Adrenal gland (tissue), 12 donors: ENCODE measurements around the gene PARP3. TPM values are rescaled to one million over a fixed set of nuclear protein-coding genes. Genes with fewer than 3 reads are reported as not detected.
A peak's percentile ranks its signal among the peaks of the same experiment; 100 is the strongest.

Source experiments
- DNase-seq, 7 donors: peaks; one replicate each; pipeline ENCODE4 v3.0.0-alpha.2; 2019 to 2020
- H3K27ac ChIP-seq, 5 donors: fragments of 200-600 bp; sonication (generic) in 4 of 5; 1 replicate in 3 of 5; 2 replicates in 2 of 5; pipeline versions ENCODE4 v1.5.1 to v1.8.0; 2016 to 2020; ENCODE audit warnings: mild to moderate bottlenecking in 1 of 5
- H3K27me3 ChIP-seq: fragments of 200-600 bp; 2 replicates; pipeline ENCODE4 v1.8.0; 2021
- H3K36me3 ChIP-seq, 2 donors: fragments of 200-600 bp; replicated peaks in 1 of 2; 1 replicate in 1 of 2; 2 replicates in 1 of 2; pipeline versions ENCODE4 v1.5.1 to v1.8.0; 2018 to 2022
- H3K4me1 ChIP-seq, 2 donors: fragments of 200-600 bp; replicated peaks in 1 of 2; 1 replicate in 1 of 2; 2 replicates in 1 of 2; pipeline versions ENCODE4 v1.5.1 to v1.8.0; 2018 to 2021
- H3K4me3 ChIP-seq, 4 donors: fragments of 200-600 bp; sonication (generic) in 3 of 4; one replicate each; pipeline ENCODE4 v1.5.1; 2016 to 2018
- H3K9me3 ChIP-seq, 3 donors: fragments of 200-600 bp; sonication (generic) in 1 of 3; replicated peaks in 1 of 3; 1 replicate in 2 of 3; 2 replicates in 1 of 3; pipeline versions ENCODE4 v1.5.1 to v1.8.0; 2016 to 2021
- CTCF ChIP-seq, 6 experiments: fragments of 450-650 bp in 4 of 6; fragments of 200-600 bp in 2 of 6; sonication (generic) in 1 of 6; IDR thresholded peaks; 1 replicate in 5 of 6; 2 replicates in 1 of 6; pipeline versions ENCODE4 v1.5.1 to v1.8.0; 2016 to 2021; ENCODE audit warnings: antibody characterized with exemption in 6 of 6, mild to moderate bottlenecking in 2 of 6, moderate library complexity in 1 of 6
- POLR2A ChIP-seq, 2 donors: fragments of 450-650 bp; IDR thresholded peaks; one replicate each; pipeline ENCODE4 v1.6.1; 2017; ENCODE audit warnings: antibody characterized with exemption in 2 of 2, mild to moderate bottlenecking in 2 of 2, moderate library complexity in 1 of 2
- WGBS, 4 donors: extraction: QIAGEN DNeasy Blood & Tissue Kit in 2 of 4; methylation state at CpG; one replicate each; pipeline versions ENCODE4 v1.1.5 to v1.1.7; 2013 to 2017; 5-methylcytosine and 5-hydroxymethylcytosine counted together
- intact Hi-C, 2 donors: fragments of 100-400 bp; cut with DNase I; formaldehyde crosslinking; loops; one replicate each; pipeline versions ENCODE4 v1.14.1 to v1.15.0; 2022 to 2023
- polyA plus RNA-seq, 3 donors: library from polyadenylated mRNA; stranded (reverse); fragments of 200-250 nt in 2 of 3; fragments of 350-450 nt in 1 of 3; fragmentation: Illumina TruSeq in 1 of 3; extraction: RNeasy Lipid Tissue Mini Kit (QIAGEN cat#74804) in 1 of 3; gene quantifications; one replicate each; pipeline ENCODE4 v1.2.3, GENCODE V29; 2013 to 2014
- total RNA-seq, 9 donors: library from RNA; depleted of rRNA in 4 of 9; stranded (reverse); fragments of >200 nt in 4 of 9; fragments of 120-200 nt in 1 of 9; fragmentation: NEBNext Ultra II Directional in 1 of 9; extraction: Animal tissue kit (Norgen Biotek cat#: 25700) in 1 of 9; gene quantifications; one replicate each; pipeline versions ENCODE4 v1.1.0 to v1.2.4, GENCODE V29; 2013 to 2023
- donor health status: healthy with polysubstance abuse.
- donor health status: Bipolar disorder and iron deficiency.
- donor health status: DM: yes; HTN: yes; CAD: no.
- donor health status: DM: no; HTN: no; CAD: no.
- donor health status: DM: no; HTN: no; CAD: no.
- donor health status: DM: yes; HTN: yes; CAD: no.

The PARP3 gene
- total and polyA plus RNA-seq, 12 donors = 7.8 to 94.1 (median 60.4) TPM

DNA sequence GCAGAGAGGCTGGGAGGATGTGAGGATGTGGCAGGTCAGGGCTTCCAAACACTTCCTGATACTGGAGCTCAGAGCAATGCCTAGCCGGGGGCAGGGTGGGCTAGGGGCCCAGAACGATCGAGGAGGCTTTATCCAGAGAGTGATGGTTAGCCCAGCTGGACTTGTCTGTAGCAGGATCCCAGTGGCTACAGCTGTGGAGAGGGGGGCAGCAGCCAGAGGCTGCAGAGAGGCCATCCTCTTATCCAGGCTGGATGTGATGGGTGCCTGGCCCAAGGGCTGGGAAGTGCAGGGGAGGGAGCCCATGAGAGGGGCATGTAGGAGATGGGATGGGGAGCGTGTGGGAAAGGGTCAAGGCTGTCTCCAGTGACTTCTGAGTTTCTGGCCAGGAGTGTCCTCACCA, 4.6 kb downstream of the PARP3 start:
- intact Hi-C loops = loop anchor here in 1 of 2 donors (10.0 kb wide), 1 partner anchor 48 kb away; the partner anchor contains the start of gene RPL29
- H3K9me3 ChIP-seq = no peaks in the 10 kb centered on the region
- peaks cover 11 to 12% of the 10 kb centered on the region in 2 donors for H3K4me1 ChIP-seq
- 73 to 95% (median 84%) methylated on average over 3 to 4 of the region's 4 CpGs for WGBS, 4 donors
- peak in 1 of 7 donors; percentile 4 for DNase-seq
- peaks cover 0 to 30% of the 10 kb centered on the region in 2 donors for H3K36me3 ChIP-seq
- no peak overlapping the region for H3K27ac ChIP-seq
- TF ChIP-seq CTCF (IDR thresholded peaks at IDR 0.05) (no peak), POLR2A (IDR thresholded peaks at IDR 0.05) (no peak)
- H3K4me3 ChIP-seq = no peak overlapping the region
- no peaks in the 10 kb centered on the region for H3K27me3 ChIP-seq

GRCh38 chr3:51947215-51947900, 5.2 kb downstream of the PARP3 start:
- DNase-seq = peak in 2 of 7 donors; percentile 4 to 17
- Histone ChIP-seq H3K4me3 (no peak overlapping the region), H3K27ac (no peak overlapping the region), H3K27me3 (no peaks in the 10 kb centered on the region), H3K4me1 (peaks cover 10% of the 10 kb centered on the region in 2 donors), H3K36me3 (peaks cover 0 to 30% of the 10 kb centered on the region in 2 donors), H3K9me3 (no peaks in the 10 kb centered on the region)
- intact Hi-C loops = loop anchor here in 1 of 2 donors (10.0 kb wide), 1 partner anchor 47 kb away; the partner anchor contains the start of gene RPL29
- TF ChIP-seq POLR2A (IDR thresholded peaks at IDR 0.05) (no peak), CTCF (IDR thresholded peaks at IDR 0.05) (no peak)
- WGBS, 4 donors = 78 to 82% (median 79%) methylated on average over 13 of the region's 13 CpGs

DNA sequence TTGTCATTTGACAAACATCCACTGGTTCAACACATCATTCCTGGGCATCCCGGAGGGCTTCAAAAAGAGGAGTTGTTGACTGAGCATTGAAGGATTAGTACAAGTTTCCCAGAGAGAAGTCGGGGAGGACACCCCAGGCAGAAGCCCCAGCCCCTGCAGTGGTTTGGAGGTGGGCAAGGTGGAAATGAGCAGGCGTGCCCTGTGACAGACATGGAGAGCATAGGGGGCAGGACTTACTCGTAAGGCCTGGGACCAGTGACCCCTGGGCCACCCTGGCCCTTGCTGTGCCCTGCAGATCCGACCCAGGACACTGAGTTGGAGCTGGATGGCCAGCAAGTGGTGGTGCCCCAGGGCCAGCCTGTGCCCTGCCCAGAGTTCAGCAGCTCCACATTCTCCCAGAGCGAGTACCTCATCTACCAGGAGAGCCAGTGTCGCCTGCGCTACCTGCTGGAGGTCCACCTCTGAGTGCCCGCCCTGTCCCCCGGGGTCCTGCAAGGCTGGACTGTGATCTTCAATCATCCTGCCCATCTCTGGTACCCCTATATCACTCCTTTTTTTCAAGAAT, 5.9 kb downstream of the PARP3 start:
- Histone ChIP-seq H3K4me1 (peaks cover 3% of the 10 kb centered on the region in 2 donors), H3K36me3 (peaks cover 0 to 30% of the 10 kb centered on the region in 2 donors), H3K27me3 (no peaks in the 10 kb centered on the region), H3K27ac (no peak overlapping the region), H3K9me3 (no peaks in the 10 kb centered on the region), H3K4me3 (no peak overlapping the region)
- TF ChIP-seq CTCF (IDR thresholded peaks at IDR 0.05) (no peak), POLR2A (IDR thresholded peaks at IDR 0.05) (no peak)
- peak in 2 of 7 donors; percentile 4 to 9 for DNase-seq
- intact Hi-C loops = loop anchor here in 1 of 2 donors (10.0 kb wide), 1 partner anchor 47 kb away; the partner anchor contains the start of gene RPL29
- 85 to 93% (median 92%) methylated on average over 8 to 10 of the region's 10 CpGs for WGBS, 4 donors

DNA sequence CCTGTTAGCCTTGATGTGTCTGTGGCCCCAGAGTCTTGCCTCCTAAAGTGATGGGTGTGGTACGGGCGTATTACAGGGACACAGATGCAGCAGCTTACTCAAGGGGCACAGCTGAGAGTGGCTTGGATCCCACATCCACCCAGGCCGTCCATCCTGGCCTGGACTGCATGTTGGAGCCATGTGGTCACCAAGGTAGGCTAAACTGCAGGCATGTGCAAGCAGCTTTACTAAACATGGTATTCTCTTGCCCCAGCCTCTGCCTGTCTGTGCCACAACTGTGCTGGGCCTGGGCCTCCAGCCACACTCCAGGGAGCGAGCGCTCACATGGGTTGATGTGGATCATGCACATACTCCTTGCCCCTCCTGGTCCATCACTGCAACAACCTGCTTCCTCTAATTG, 7.0 kb downstream of the PARP3 start:
- peak in 3 of 7 donors; percentile 4 to 8 (median 4) for DNase-seq
- TF ChIP-seq CTCF (IDR thresholded peaks at IDR 0.05) (no peak), POLR2A (IDR thresholded peaks at IDR 0.05) (no peak)
- Histone ChIP-seq H3K9me3 (no peaks in the 10 kb centered on the region), H3K27ac (no peak overlapping the region), H3K4me3 (no peak overlapping the region), H3K4me1 (no peaks in the 10 kb centered on the region), H3K27me3 (no peaks in the 10 kb centered on the region), H3K36me3 (peaks cover 0 to 30% of the 10 kb centered on the region in 2 donors)
- 86 to 100% (median 94%) methylated on average over 2 to 5 of the region's 5 CpGs for WGBS, 4 donors
- intact Hi-C loops = loop anchor here in 1 of 2 donors (10.0 kb wide), 1 partner anchor 46 kb away; the partner anchor contains the start of gene RPL29
